SU-DHL-6 (cell line): ENCODE measurements around the gene EIF3C.
"Not testable (repeated sequence)": the region's sequence is repeated elsewhere in the genome, so short reads cannot be mapped to it uniquely, and the experiment has no call there.

Source experiments
- H2AFZ ChIP-seq: fragments of 200-600 bp; sonication (generic); 2 replicates; pipeline ENCODE4 v1.6.1; 2014; ENCODE audit warnings: low read depth, mild to moderate bottlenecking, moderate library complexity, mixed read lengths, antibody characterized with exemption, low read length; ENCODE audit not compliant: severe bottlenecking
- H3F3A ChIP-seq: fragments of 200-600 bp; shearing (Covaris generic); 2 replicates; pipeline ENCODE4 v1.6.0; 2016; ENCODE audit warnings: antibody characterized with exemption, mild to moderate bottlenecking; ENCODE audit not compliant: insufficient read depth
- H3K27ac ChIP-seq: fragments of 200-600 bp; sonication (generic); 2 replicates; pipeline ENCODE4 v1.5.1; 2016; ENCODE audit warnings: low read depth, mild to moderate bottlenecking, low read length, moderate library complexity, mixed read lengths
- H3K27me3 ChIP-seq: fragments of 200-600 bp; sonication (generic), shearing (Covaris generic); 2 replicates; pipeline ENCODE4 v1.6.0; 2014; ENCODE audit warnings: mild to moderate bottlenecking, low read length
- H3K36me3 ChIP-seq: fragments of 200-600 bp; sonication (generic); 2 replicates; pipeline ENCODE4 v1.6.1; 2014; ENCODE audit warnings: mild to moderate bottlenecking, low read length, mixed read lengths
- H3K4me2 ChIP-seq: fragments of 300-600, 200-600 bp; shearing (Covaris generic), sonication (generic); 2 replicates; pipeline ENCODE4 v1.6.0; 2014; ENCODE audit warnings: low read length, low read depth, mild to moderate bottlenecking; ENCODE audit not compliant: poor library complexity, severe bottlenecking
- H3K4me3 ChIP-seq: fragments of 200-600 bp; sonication (generic); 2 replicates; pipeline ENCODE4 v1.5.1; 2014; ENCODE audit warnings: antibody characterized with exemption, low read length, mild to moderate bottlenecking, mixed read lengths; ENCODE audit not compliant: insufficient read depth, poor library complexity, severe bottlenecking
- H3K79me2 ChIP-seq: fragments of 200-600 bp; sonication (generic); 2 replicates; pipeline ENCODE4 v1.6.1; 2014; ENCODE audit warnings: mild to moderate bottlenecking, low read length, moderate library complexity; ENCODE audit not compliant: insufficient read depth
- H3K9ac ChIP-seq: fragments of 200-600 bp; sonication (generic); 2 replicates; pipeline ENCODE4 v1.7.0; 2014; ENCODE audit warnings: mild to moderate bottlenecking, low read length
- H3K9me2 ChIP-seq: fragments of 200-600 bp; sonication (generic); replicated peaks from 2 replicates; pipeline ENCODE4 v1.6.1; 2014; ENCODE audit warnings: low read length; ENCODE audit not compliant: insufficient read depth
- H3K9me3 ChIP-seq: fragments of 200-600 bp; sonication (generic); 2 replicates; pipeline ENCODE4 v1.6.1; 2014; ENCODE audit warnings: low read length, mixed read lengths; ENCODE audit not compliant: insufficient read depth
- H4K20me1 ChIP-seq: fragments of 200-600 bp; sonication (generic); 2 replicates; pipeline ENCODE4 v1.6.1; 2014; ENCODE audit warnings: low read depth, mild to moderate bottlenecking, antibody characterized with exemption, low read length, moderate library complexity, mixed read lengths

EIF3C gene

DNA sequence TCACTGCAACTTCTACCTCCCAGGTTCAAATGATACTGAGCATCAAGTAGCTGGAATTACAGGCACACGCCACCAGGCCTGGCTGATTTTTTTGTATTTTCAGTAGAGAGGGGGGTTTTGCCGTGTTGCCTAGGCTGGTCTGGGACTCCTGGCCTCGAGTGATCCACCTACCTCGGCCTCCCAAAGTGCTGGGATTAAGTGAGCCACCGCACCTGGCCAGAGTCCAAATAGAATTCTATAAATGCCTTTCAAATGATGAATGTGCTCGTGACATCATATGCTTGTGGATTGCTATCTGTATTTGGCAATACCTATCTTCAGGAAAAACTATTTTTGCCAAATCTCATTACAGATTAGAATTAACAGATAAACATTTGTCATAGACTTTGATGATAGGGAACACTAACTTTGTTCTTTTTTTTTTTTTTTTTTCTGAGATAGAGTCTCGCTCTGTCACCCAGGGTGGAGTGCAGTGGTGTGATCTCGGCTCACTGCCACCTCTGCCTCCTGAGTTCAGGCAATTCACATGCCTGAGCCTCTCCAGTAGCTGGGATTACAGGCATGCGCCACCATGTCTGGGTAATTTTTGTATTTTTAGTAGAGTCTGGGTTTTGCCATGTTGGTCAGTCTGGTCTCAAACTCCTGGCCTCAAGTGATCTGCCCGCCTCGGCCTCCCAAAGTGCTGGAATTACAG lies 17.9 kb upstream of the EIF3C start:
- not testable (repeated sequence) for H3K4me2 ChIP-seq, H3K4me3 ChIP-seq, H3K9me3 ChIP-seq, H4K20me1 ChIP-seq, H3K27me3 ChIP-seq, H3K79me2 ChIP-seq, H3F3A ChIP-seq, H3K9ac ChIP-seq, H3K9me2 ChIP-seq, H3K36me3 ChIP-seq, H2AFZ ChIP-seq, H3K27ac ChIP-seq

DNA sequence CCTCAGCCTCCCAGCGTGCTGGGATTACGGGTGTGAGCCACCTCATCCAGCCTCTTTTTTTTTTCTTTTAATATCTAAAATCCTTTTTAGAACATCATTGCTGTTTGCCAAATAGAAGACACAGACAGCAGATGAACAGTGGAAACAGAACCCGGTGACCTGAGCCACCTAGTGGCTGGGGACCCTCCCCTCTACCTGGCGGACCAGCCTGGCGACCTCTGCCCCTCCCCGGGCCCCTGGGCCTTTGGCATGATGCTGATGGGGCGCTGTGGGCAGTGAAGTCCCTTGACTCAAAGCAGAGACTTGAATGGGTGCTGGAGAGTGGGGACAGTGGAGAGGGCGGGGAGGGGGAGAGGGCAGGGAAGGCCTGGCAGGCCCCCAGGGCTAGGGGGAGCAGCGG lies 11.5 kb upstream of the EIF3C start:
- not testable (repeated sequence) for H4K20me1 ChIP-seq, H3K4me3 ChIP-seq, H3K9me3 ChIP-seq, H3K9ac ChIP-seq, H3K27me3 ChIP-seq, H3K9me2 ChIP-seq, H2AFZ ChIP-seq, H3K4me2 ChIP-seq, H3K36me3 ChIP-seq, H3F3A ChIP-seq, H3K27ac ChIP-seq, H3K79me2 ChIP-seq

DNA sequence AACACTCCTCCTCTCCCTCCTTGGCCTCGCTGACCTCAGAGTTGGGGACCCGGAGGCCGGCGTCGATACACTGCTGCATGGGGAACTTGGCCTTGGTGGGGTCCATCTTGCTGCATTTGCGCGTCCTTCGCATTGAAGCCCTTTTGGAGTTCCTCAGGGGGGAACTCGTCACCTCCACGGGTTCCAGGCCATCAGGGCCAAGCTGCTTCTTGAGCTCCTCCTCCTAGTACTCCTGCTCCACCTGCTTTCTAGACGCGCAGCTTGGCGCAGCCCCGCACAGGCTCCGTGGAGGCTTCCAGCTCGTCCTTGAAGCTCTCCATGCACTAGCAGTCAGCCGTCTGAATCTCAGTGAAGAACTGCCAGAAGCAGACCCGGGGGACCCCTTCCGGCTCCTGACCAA lies 10.9 kb upstream of the EIF3C start:
- H3K27me3 ChIP-seq, H3K9me2 ChIP-seq, H3K4me3 ChIP-seq, H3K79me2 ChIP-seq, H3K27ac ChIP-seq, H4K20me1 ChIP-seq, H3K9me3 ChIP-seq, H3K9ac ChIP-seq, H3K36me3 ChIP-seq, H3F3A ChIP-seq, H3K4me2 ChIP-seq, H2AFZ ChIP-seq: not testable (repeated sequence)

DNA sequence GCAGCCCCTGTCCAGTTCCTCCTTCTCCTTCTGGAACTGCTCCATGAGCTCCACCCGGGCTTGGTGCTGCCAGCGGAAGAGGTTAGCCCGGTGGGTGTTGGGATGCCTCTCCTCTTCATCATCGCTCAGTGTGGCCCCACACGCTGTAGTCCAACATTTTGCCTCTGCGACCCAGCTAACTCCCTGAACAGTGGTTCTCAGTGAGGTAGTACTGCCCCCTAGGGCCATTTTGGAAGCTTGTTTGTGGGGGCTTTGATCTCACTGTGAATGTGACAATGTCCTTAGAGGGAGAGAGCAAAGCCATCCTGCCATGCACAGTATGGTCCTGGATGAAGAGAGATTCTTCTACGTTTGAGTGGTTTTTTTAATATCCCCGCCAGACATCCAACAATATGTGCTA lies 9.9 kb upstream of the EIF3C start:
- not testable (repeated sequence) for H3K79me2 ChIP-seq, H3K27ac ChIP-seq, H3K36me3 ChIP-seq, H2AFZ ChIP-seq, H3K4me3 ChIP-seq, H3K9me2 ChIP-seq, H3K9ac ChIP-seq, H3F3A ChIP-seq, H4K20me1 ChIP-seq, H3K4me2 ChIP-seq, H3K27me3 ChIP-seq, H3K9me3 ChIP-seq

DNA sequence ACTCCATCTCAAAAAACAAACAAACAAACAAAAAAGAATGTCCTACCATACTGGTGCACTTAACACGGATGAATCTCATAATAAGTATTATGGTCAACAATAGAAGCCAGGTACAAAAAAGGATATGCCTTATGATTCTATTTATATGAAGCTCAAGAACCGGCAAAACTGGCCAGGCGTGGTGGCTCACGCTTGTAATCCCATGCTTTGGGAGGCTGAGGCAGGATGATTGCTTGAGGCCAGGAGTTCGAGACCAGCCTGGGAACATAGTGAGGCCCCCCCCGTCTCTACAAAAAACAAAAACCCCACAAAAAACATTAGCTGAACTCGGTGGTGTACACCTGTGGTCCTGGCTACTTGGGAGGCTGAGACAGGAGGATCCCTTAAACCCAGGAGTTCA lies 7.0 kb upstream of the EIF3C start:
- not testable (repeated sequence) for H4K20me1 ChIP-seq, H3K9me2 ChIP-seq, H3K79me2 ChIP-seq, H3K9me3 ChIP-seq, H3K27me3 ChIP-seq, H3K27ac ChIP-seq, H3K36me3 ChIP-seq, H3F3A ChIP-seq, H3K4me3 ChIP-seq, H3K4me2 ChIP-seq, H3K9ac ChIP-seq, H2AFZ ChIP-seq

DNA sequence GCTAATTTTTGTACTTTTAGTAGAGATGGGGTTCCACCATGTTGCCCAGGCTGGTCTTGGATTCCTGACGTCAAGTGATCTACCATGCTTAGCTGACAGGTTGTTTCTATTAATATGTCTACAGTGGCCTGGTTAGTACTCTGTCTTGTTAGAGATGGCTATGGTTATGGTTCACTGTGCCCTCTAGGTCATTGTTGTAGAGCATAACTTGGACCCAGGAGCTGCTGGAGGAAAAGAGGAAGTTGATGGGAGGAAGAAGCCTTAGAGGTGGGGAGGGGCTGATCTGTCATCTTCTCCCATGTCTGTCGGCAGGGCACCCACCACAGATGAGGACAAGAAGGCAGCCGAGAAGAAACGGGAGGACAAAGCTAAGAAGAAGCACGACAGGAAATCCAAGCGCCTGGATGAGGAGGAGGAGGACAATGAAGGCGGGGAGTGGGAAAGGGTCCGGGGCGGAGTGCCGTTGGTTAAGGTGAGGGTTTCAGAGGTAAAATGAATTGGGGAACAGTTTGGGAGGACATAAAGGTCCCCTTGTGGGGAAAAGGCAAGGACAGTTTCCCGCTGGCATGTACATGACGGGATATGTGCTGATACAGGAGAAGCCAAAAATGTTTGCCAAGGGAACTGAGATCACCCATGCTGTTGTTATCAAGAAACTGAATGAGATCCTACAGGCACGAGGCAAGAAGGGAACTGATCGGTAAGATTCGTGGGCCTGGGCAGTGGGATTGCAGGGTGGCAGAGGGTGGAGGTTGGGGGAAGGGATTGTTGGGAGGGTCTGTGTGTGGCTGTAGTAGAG lies 11.8 kb downstream of the EIF3C start:
- H3K9ac ChIP-seq, H3K9me3 ChIP-seq, H3K4me2 ChIP-seq: not testable (repeated sequence)

DNA sequence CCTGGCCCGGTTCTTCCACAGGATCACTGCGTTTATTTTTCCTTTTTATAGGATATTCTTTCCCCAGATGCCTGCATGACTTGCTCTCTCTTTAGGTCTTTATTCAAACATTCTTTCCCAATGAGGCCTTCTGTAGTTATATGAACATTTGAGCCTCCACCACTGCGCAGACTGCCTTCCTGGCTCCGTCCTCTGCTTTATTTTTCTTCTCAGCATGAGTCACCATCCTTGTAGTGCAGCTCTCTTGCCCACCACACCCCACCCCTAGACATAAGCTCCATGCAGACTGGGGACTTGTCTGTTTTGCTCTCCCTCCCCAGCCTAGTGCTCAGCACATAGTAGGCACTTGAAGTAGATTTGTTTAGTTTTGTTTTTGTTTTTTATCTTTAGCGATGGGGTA lies 20.0 kb downstream of the EIF3C start:
- H3K36me3 ChIP-seq, H2AFZ ChIP-seq, H3K79me2 ChIP-seq, H3K4me3 ChIP-seq, H3K9ac ChIP-seq, H4K20me1 ChIP-seq, H3K9me2 ChIP-seq, H3K27ac ChIP-seq, H3F3A ChIP-seq, H3K4me2 ChIP-seq, H3K9me3 ChIP-seq, H3K27me3 ChIP-seq: not testable (repeated sequence)

More for the DNA sequence above, 11.8 kb downstream of the EIF3C start:
- not testable (repeated sequence) for H3K27ac ChIP-seq, H3K79me2 ChIP-seq, H4K20me1 ChIP-seq, H3K9me2 ChIP-seq, H3K27me3 ChIP-seq, H3K4me3 ChIP-seq, H3F3A ChIP-seq, H2AFZ ChIP-seq, H3K36me3 ChIP-seq

DNA sequence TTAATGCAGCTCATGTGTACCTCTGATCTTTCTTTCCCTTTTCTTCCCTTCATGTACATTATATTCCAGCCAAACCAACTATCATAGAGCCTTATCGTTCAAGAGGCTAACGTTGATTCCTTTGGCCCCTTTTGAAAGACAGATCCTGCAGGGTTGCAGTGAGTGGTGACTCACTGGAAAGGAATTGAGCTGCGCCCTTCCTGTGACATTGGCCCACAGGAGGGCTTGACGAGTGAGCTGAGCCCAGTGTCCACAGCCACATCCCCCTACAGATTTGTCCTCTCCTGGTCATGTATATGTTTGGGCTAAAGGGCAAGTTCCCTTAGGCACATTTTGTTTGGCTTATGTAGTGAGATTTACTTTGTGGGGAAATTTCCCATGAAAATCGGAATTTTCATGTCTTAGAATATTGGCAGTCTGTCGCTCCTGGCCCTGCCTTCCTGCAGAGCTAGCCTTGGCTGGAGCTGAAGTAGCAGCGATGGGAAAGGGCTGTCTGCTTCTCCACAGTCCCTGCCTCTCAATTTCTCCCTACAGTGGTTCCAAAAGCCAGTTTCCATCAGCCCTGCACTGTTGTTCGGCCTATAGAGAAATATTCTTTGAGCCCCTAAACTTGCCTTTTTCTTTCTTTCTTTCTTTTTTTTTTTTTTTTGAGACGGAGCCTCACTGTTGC lies 21.3 kb downstream of the EIF3C start:
- H3K9me3 ChIP-seq, H3K9ac ChIP-seq, H4K20me1 ChIP-seq, H3K27me3 ChIP-seq, H3K4me3 ChIP-seq, H3K4me2 ChIP-seq, H2AFZ ChIP-seq, H3K27ac ChIP-seq, H3K9me2 ChIP-seq, H3K36me3 ChIP-seq, H3K79me2 ChIP-seq, H3F3A ChIP-seq: not testable (repeated sequence)
